WTC11 (cell line): ENCODE results near the gene NDRG3. TPM values are rescaled to one million over a fixed set of nuclear protein-coding genes. Genes with fewer than 3 reads are reported as not detected.

Experiments
- ATAC-seq: fragments of 200-7000 bp; cut with Tn5 transposase; 2 replicates; pipeline ENCODE4 v1.10.0; 2021; ENCODE audit warnings: mild to moderate bottlenecking, moderate library complexity
- CTCF ChIA-PET: fragments of 300-600 bp; sonication (Branson Sonifier 250); formaldehyde crosslinking; loops from one replicate; lab custom pipeline; 2021; ENCODE audit warnings: antibody characterized with exemption; lab: Charles Lee
- POLR2A ChIA-PET: fragments of 350-600 bp; sonication (Branson Sonifier 250); formaldehyde crosslinking; loops from one replicate; lab custom pipeline; 2021; ENCODE audit warnings: antibody characterized with exemption; lab: Charles Lee
- DNase-seq: peaks from one replicate; pipeline ENCODE4 v3.0.0; 2021; ENCODE audit warnings: low spot score
- H3K27ac Mint-ChIP-seq: 2 replicates; pipeline ENCODE4 v1.8.0; 2021; ENCODE audit warnings: mixed read lengths
- H3K27me3 Mint-ChIP-seq: 2 replicates; pipeline ENCODE4 v1.8.0; 2021; ENCODE audit warnings: low read depth, mild to moderate bottlenecking, moderate library complexity, mixed read lengths
- H3K36me3 Mint-ChIP-seq: 2 replicates; pipeline ENCODE4 v1.8.0; 2021; ENCODE audit warnings: mixed read lengths
- H3K4me1 Mint-ChIP-seq: 2 replicates; pipeline ENCODE4 v1.8.0; 2022; ENCODE audit warnings: mixed read lengths
- H3K4me3 Mint-ChIP-seq: 2 replicates; pipeline ENCODE4 v1.8.0; 2021; ENCODE audit warnings: mild to moderate bottlenecking, moderate library complexity, mixed read lengths
- H3K9me3 Mint-ChIP-seq: 2 replicates; pipeline ENCODE4 v1.8.0; 2021; ENCODE audit warnings: mixed read lengths
- AR ChIP-seq: fragments of 250-450 bp; sonication (Bioruptor Pico); IDR thresholded peaks from 2 replicates; pipeline ENCODE4 v1.9.0; 2021; ENCODE audit warnings: mild to moderate bottlenecking
- ARID4B ChIP-seq: sonication (generic); formaldehyde crosslinking; IDR thresholded peaks from 2 replicates; pipeline ENCODE4 v1.8.0; 2023; ENCODE audit warnings: missing genetic modification reagents, mild to moderate bottlenecking, borderline replicate concordance
- ELF4 ChIP-seq: sonication (generic); formaldehyde crosslinking; IDR thresholded peaks from 2 replicates; pipeline ENCODE4 v1.8.1; 2022; ENCODE audit warnings: low read depth, mild to moderate bottlenecking, moderate library complexity, missing genetic modification reagents
- EMX1 ChIP-seq: fragments of 250-450 bp; sonication (Bioruptor Pico); IDR thresholded peaks from 2 replicates; pipeline ENCODE4 v1.8.0; 2021; ENCODE audit warnings: mild to moderate bottlenecking
- GABPB1 ChIP-seq: sonication (generic); formaldehyde crosslinking; IDR thresholded peaks from 2 replicates; pipeline ENCODE4 v1.8.1; 2023; ENCODE audit warnings: mild to moderate bottlenecking, missing genetic modification reagents
- NFATC4 ChIP-seq: fragments of 250-450 bp; sonication (Bioruptor Pico); IDR thresholded peaks from 2 replicates; pipeline ENCODE4 v1.9.0; 2021; ENCODE audit warnings: mild to moderate bottlenecking
- NFYB ChIP-seq: sonication (generic); formaldehyde crosslinking; conservative IDR thresholded peaks from 2 replicates; pipeline ENCODE4 v1.8.0; 2022; ENCODE audit warnings: low read depth, missing genetic modification reagents
- TEAD4 ChIP-seq: sonication (generic); formaldehyde crosslinking; IDR thresholded peaks from 2 replicates; pipeline ENCODE4 v1.8.0; 2022; ENCODE audit warnings: mild to moderate bottlenecking, missing genetic modification reagents
- ZBTB21 ChIP-seq: sonication (generic); formaldehyde crosslinking; IDR thresholded peaks from 2 replicates; pipeline ENCODE4 v1.8.1; 2023; ENCODE audit warnings: mild to moderate bottlenecking, missing genetic modification reagents, borderline replicate concordance
- ZNF423 ChIP-seq: fragments of 250-450 bp; sonication (Bioruptor Pico); IDR thresholded peaks from 2 replicates; pipeline ENCODE4 v2.1.2; 2022; ENCODE audit warnings: mild to moderate bottlenecking, moderate library complexity
- total RNA-seq: library from RNA; stranded (reverse); gene quantifications from 3 replicates; pipeline ENCODE4 v1.2.3, GENCODE V29; 2021
- TF ChIP-seq, protein P1 (sequence below): fragments of 200-600 bp; IDR thresholded peaks from 2 replicates; pipeline ENCODE4 v1.8.0; 2022; ENCODE audit warnings: antibody characterized with exemption
- TF ChIP-seq, protein P2 (sequence below): sonication (generic); formaldehyde crosslinking; conservative IDR thresholded peaks from 2 replicates; pipeline ENCODE4 v1.8.1; 2023; ENCODE audit warnings: mild to moderate bottlenecking, low read depth, missing genetic modification reagents, moderate library complexity
- TF ChIP-seq, protein P3 (sequence below): sonication (generic); formaldehyde crosslinking; IDR thresholded peaks from 2 replicates; pipeline ENCODE4 v1.8.1; 2022; ENCODE audit warnings: missing genetic modification reagents, borderline replicate concordance

The NDRG3 gene
- total RNA-seq, 1 experiment from 2014 or later = 27.0 TPM

DNA sequence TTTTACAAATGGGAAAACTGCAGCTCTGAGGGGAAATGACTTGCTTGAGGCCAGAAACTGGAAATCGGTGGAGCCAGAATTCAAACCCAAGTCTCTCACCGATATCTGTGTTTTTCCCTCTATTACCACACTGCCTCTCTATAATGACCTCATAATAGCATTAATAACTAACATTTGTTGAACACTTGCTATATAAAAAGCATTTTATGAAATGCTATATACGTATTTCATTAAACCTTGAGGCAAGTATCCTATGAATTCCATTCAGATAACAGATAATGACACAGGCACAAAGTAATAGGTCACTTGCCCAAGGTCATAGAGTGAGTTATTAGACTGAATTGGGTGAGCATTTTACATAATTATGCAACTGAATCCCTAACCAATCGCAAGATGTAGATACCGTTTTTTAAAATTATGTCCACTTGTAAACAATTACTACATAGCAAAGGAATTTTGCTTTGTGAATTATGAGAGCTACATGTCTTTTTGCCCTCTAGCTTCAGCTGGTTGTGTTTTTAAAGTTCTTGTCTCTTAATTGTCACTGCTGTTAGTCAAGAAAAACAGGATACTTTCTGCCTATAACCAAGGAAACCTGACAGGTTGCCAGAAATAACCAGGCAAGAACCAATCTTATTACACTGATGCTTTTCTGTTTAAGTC lies 23.0 kb upstream of the NDRG3 start:
- ChIA-PET POLR2A (no interaction called here), CTCF (interaction anchor here (0.5 to 2.1 kb wide), 2 partner anchors 14 to 215 kb away, joined by 3 to 7 read pairs; no protein-coding TSS in a partner anchor)
- Mint-ChIP-seq H3K4me1 (peaks cover 6% of the 10 kb centered on the region), H3K36me3 (peaks cover 19% of the 10 kb centered on the region), H3K27me3 (peaks cover 2% of the 10 kb centered on the region; the same call in 1 of the 2 replicates), H3K27ac (no peak overlapping the region), H3K4me3 (no peak overlapping the region), H3K9me3 (no peaks in the 10 kb centered on the region)
- DNase-seq (no peak), ATAC-seq (no peak)
- TF ChIP-seq ZBTB21 (CRISPR knock-in tag) (no peak), TEAD4 (no peak), EMX1 (no peak), ZNF423 (no peak), GABPB1 (CRISPR knock-in tag) (no peak), NFATC4 (CRISPR knock-in tag) (no peak), NFYB (no peak), ELF4 (no peak), AR (no peak), ARID4B (CRISPR knock-in tag) (no peak)
- TF ChIP-seq, protein P1, sequence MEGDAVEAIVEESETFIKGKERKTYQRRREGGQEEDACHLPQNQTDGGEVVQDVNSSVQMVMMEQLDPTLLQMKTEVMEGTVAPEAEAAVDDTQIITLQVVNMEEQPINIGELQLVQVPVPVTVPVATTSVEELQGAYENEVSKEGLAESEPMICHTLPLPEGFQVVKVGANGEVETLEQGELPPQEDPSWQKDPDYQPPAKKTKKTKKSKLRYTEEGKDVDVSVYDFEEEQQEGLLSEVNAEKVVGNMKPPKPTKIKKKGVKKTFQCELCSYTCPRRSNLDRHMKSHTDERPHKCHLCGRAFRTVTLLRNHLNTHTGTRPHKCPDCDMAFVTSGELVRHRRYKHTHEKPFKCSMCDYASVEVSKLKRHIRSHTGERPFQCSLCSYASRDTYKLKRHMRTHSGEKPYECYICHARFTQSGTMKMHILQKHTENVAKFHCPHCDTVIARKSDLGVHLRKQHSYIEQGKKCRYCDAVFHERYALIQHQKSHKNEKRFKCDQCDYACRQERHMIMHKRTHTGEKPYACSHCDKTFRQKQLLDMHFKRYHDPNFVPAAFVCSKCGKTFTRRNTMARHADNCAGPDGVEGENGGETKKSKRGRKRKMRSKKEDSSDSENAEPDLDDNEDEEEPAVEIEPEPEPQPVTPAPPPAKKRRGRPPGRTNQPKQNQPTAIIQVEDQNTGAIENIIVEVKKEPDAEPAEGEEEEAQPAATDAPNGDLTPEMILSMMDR = no peak
- TF ChIP-seq, protein P2, sequence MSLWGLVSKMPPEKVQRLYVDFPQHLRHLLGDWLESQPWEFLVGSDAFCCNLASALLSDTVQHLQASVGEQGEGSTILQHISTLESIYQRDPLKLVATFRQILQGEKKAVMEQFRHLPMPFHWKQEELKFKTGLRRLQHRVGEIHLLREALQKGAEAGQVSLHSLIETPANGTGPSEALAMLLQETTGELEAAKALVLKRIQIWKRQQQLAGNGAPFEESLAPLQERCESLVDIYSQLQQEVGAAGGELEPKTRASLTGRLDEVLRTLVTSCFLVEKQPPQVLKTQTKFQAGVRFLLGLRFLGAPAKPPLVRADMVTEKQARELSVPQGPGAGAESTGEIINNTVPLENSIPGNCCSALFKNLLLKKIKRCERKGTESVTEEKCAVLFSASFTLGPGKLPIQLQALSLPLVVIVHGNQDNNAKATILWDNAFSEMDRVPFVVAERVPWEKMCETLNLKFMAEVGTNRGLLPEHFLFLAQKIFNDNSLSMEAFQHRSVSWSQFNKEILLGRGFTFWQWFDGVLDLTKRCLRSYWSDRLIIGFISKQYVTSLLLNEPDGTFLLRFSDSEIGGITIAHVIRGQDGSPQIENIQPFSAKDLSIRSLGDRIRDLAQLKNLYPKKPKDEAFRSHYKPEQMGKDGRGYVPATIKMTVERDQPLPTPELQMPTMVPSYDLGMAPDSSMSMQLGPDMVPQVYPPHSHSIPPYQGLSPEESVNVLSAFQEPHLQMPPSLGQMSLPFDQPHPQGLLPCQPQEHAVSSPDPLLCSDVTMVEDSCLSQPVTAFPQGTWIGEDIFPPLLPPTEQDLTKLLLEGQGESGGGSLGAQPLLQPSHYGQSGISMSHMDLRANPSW (CRISPR knock-in tag) = no peak
- TF ChIP-seq, protein P3, sequence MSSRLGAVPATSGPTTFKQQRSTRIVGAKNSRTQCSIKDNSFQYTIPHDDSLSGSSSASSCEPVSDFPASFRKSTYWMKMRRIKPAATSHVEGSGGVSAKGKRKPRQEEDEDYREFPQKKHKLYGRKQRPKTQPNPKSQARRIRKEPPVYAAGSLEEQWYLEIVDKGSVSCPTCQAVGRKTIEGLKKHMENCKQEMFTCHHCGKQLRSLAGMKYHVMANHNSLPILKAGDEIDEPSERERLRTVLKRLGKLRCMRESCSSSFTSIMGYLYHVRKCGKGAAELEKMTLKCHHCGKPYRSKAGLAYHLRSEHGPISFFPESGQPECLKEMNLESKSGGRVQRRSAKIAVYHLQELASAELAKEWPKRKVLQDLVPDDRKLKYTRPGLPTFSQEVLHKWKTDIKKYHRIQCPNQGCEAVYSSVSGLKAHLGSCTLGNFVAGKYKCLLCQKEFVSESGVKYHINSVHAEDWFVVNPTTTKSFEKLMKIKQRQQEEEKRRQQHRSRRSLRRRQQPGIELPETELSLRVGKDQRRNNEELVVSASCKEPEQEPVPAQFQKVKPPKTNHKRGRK (CRISPR knock-in tag) = no peak
